HepG2 (cell line): ENCODE measurements around the gene EFNA4. TPM values are rescaled to one million over a fixed set of nuclear protein-coding genes. Genes with fewer than 3 reads are reported as not detected.
A peak's percentile ranks its signal among the peaks of the same experiment; 100 is the strongest.

Source experiments
- ARID2 ChIP-seq: sonication (generic); formaldehyde crosslinking; IDR thresholded peaks from 2 replicates; pipeline ENCODE4 v1.8.1; 2022; ENCODE audit warnings: mild to moderate bottlenecking, missing genetic modification reagents, borderline replicate concordance
- ARNT ChIP-seq: fragments of 450-650 bp; IDR thresholded peaks from 2 replicates; pipeline ENCODE4 v1.6.1; 2017
- DMAP1 ChIP-seq: IDR thresholded peaks from 2 replicates; pipeline ENCODE4 v1.6.1; 2016
- EED ChIP-seq: sonication (generic); formaldehyde crosslinking; IDR thresholded peaks from 2 replicates; pipeline ENCODE4 v1.5.0; 2020; ENCODE audit warnings: mild to moderate bottlenecking, missing genetic modification reagents
- ETV6 ChIP-seq: sonication (generic); formaldehyde crosslinking; conservative IDR thresholded peaks from 2 replicates; pipeline ENCODE4 v1.4.0; 2020; ENCODE audit warnings: missing genetic modification reagents
- ISL2 ChIP-seq: sonication (generic); formaldehyde crosslinking; IDR thresholded peaks from 2 replicates; pipeline ENCODE4 v1.5.0; 2020; ENCODE audit warnings: missing genetic modification reagents
- NCOR1 ChIP-seq: fragments of 200-600 bp; sonication (generic); IDR thresholded peaks from 2 replicates; pipeline ENCODE4 v1.7.0; 2017; ENCODE audit warnings: antibody characterized with exemption, low read length, borderline replicate concordance
- NRL ChIP-seq: sonication (generic); formaldehyde crosslinking; IDR thresholded peaks from 2 replicates; pipeline ENCODE4 v1.5.0; 2020; ENCODE audit warnings: missing genetic modification reagents, mild to moderate bottlenecking, moderate library complexity, borderline replicate concordance
- PHB2 ChIP-seq: fragments of 450-650 bp; IDR thresholded peaks from 2 replicates; pipeline ENCODE4 v1.6.1; 2018; ENCODE audit not compliant: partially characterized antibody
- PHF21A ChIP-seq: sonication (generic); formaldehyde crosslinking; IDR thresholded peaks from 2 replicates; pipeline ENCODE4 v1.5.0; 2020; ENCODE audit warnings: mild to moderate bottlenecking, missing genetic modification reagents
- PLRG1 ChIP-seq: fragments of 450-650 bp; conservative IDR thresholded peaks from 2 replicates; pipeline ENCODE4 v1.6.1; 2016
- POLR2G ChIP-seq: fragments of 200-400 bp; formaldehyde crosslinking; IDR thresholded peaks from 2 replicates; pipeline ENCODE4 v1.6.1; 2018; ENCODE audit warnings: mild to moderate bottlenecking, low read depth, low read length, moderate library complexity
- RCOR2 ChIP-seq: IDR thresholded peaks from 2 replicates; pipeline ENCODE4 v1.6.1; 2016; ENCODE audit warnings: missing biosample characterization, missing genetic modification reagents
- RNF2 ChIP-seq: fragments of 450-650 bp; conservative IDR thresholded peaks from 2 replicates; pipeline ENCODE4 v1.6.1; 2016; ENCODE audit warnings: low read depth
- SAP130 ChIP-seq: IDR thresholded peaks from 2 replicates; pipeline ENCODE4 v1.6.1; 2016; ENCODE audit warnings: low read depth
- SOX13 ChIP-seq, 3 experiments: fragments of 450-650 bp in 1 of 3; sonication (generic) in 1 of 3; formaldehyde crosslinking in 1 of 3; IDR thresholded peaks in 2 of 3; conservative IDR thresholded peaks in 1 of 3; 2 replicates each; pipeline versions ENCODE4 v1.5.0 to v1.6.1; 2016 to 2020; ENCODE audit warnings: antibody characterized with exemption in 1 of 3, mild to moderate bottlenecking in 1 of 3, missing compliant biosample characterization in 1 of 3, missing genetic modification reagents in 1 of 3, moderate library complexity in 1 of 3
- XBP1 ChIP-seq: sonication (generic); formaldehyde crosslinking; IDR thresholded peaks from 2 replicates; pipeline ENCODE4 v1.5.0; 2020; ENCODE audit warnings: missing genetic modification reagents
- ZBTB7B ChIP-seq: sonication (generic); formaldehyde crosslinking; IDR thresholded peaks from 2 replicates; pipeline ENCODE4 v1.4.0; 2020; ENCODE audit warnings: missing genetic modification reagents
- ZIK1 ChIP-seq: sonication (generic); formaldehyde crosslinking; IDR thresholded peaks from 2 replicates; pipeline ENCODE4 v1.5.0; 2020; ENCODE audit warnings: mild to moderate bottlenecking, low read depth, missing genetic modification reagents, borderline replicate concordance
- ZNF296 ChIP-seq: sonication (generic); formaldehyde crosslinking; conservative IDR thresholded peaks from 2 replicates; pipeline ENCODE4 v1.5.0; 2020; ENCODE audit warnings: mild to moderate bottlenecking, missing genetic modification reagents
- ZNF337 ChIP-seq: sonication (generic); formaldehyde crosslinking; IDR thresholded peaks from 2 replicates; pipeline ENCODE4 v1.5.1; 2020; ENCODE audit warnings: missing genetic modification reagents, low read depth, mild to moderate bottlenecking, borderline replicate concordance
- ZNF672 ChIP-seq: sonication (generic); formaldehyde crosslinking; IDR thresholded peaks from 2 replicates; pipeline ENCODE4 v1.8.1; 2022; ENCODE audit warnings: missing genetic modification reagents
- ZNF749 ChIP-seq: sonication (generic); formaldehyde crosslinking; IDR thresholded peaks from 2 replicates; pipeline ENCODE4 v1.8.0; 2022; ENCODE audit warnings: mild to moderate bottlenecking, missing genetic modification reagents, moderate library complexity, borderline replicate concordance
- polyA plus RNA-seq, 8 experiments: library from polyadenylated mRNA; depleted of rRNA in 3 of 8; stranded (reverse) in 7 of 8; unstranded in 1 of 8; fragments of >200 nt; fragmentation: Illumina TruSeq in 4 of 8; extraction: Trizol in 4 of 8; gene quantifications; 2 replicates each; pipeline versions ENCODE4 v1.2.1 to v1.2.3, GENCODE V29; 2011 to 2016; ENCODE audit warnings: low read depth in 4 of 8, missing spikeins in 1 of 8, mixed read lengths in 1 of 8; ENCODE audit not compliant: insufficient read depth in 1 of 8
- total RNA-seq, 5 experiments: library from RNA; depleted of rRNA; stranded (reverse); fragments of >200 nt; fragmentation: Illumina TruSeq; extraction: Trizol; gene quantifications; 2 replicates each; pipeline ENCODE4 v1.2.3, GENCODE V29; 2016; ENCODE audit warnings: low read depth in 1 of 5
- TF ChIP-seq, protein P1 (sequence below): fragments of 450-650 bp; IDR thresholded peaks from 2 replicates; pipeline ENCODE4 v1.6.1; 2016
- TF ChIP-seq, protein P2 (sequence below): sonication (generic); formaldehyde crosslinking; IDR thresholded peaks from 2 replicates; pipeline ENCODE4 v1.4.0; 2020; ENCODE audit warnings: mild to moderate bottlenecking, missing genetic modification reagents, borderline replicate concordance

The EFNA4 gene
- total and polyA plus RNA-seq, 2 of the 13 experiments (the other 11 are each of a cell fraction or from before 2014, with no cell fraction given) = 12.0 to 17.2 TPM

- TF ChIP-seq, protein P1, sequence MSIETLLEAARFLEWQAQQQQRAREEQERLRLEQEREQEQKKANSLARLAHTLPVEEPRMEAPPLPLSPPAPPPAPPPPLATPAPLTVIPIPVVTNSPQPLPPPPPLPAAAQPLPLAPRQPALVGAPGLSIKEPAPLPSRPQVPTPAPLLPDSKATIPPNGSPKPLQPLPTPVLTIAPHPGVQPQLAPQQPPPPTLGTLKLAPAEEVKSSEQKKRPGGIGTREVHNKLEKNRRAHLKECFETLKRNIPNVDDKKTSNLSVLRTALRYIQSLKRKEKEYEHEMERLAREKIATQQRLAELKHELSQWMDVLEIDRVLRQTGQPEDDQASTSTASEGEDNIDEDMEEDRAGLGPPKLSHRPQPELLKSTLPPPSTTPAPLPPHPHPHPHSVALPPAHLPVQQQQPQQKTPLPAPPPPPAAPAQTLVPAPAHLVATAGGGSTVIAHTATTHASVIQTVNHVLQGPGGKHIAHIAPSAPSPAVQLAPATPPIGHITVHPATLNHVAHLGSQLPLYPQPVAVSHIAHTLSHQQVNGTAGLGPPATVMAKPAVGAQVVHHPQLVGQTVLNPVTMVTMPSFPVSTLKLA = no peak
- TF ChIP-seq PHF21A (CRISPR knock-in tag) (peak; percentile 96), ZBTB7B (CRISPR knock-in tag) (peak; percentile 98), ZNF749 (CRISPR knock-in tag) (no peak), PLRG1 (no peak), RCOR2 (CRISPR knock-in tag) (peak; percentile 63; the same call in 1 of the 2 replicates), POLR2G (peak; percentile 58), NRL (CRISPR knock-in tag) (peak; percentile 52; the same call in 1 of the 2 replicates), ZNF337 (CRISPR knock-in tag) (no peak), NCOR1 (no peak), ARID2 (CRISPR knock-in tag) (no peak), ZNF672 (no peak), SAP130 (CRISPR knock-in tag) (peak; percentile 91), SOX13 (IDR thresholded peaks at IDR 0.05) (no peak; the same call in 1 of the 2 replicates), SOX13 (CRISPR knock-in tag; conservative IDR thresholded peaks at IDR 0.05 in 1 of 2, IDR thresholded peaks at IDR 0.05 in 1 of 2) (peak in 1 of 2 experiments; percentile 53; a peak in 2 of 4 replicates), RNF2 (peak; percentile 37; the same call in 1 of the 2 replicates), ISL2 (peak; percentile 66; the same call in 1 of the 2 replicates), PHB2 (no peak), DMAP1 (CRISPR knock-in tag) (peak; percentile 71), EED (CRISPR knock-in tag) (no peak), XBP1 (CRISPR knock-in tag) (no peak; the same call in 1 of the 2 replicates), ZNF296 (CRISPR knock-in tag) (no peak), ARNT (no peak), ETV6 (CRISPR knock-in tag) (peak; percentile 49; the same call in 1 of the 2 replicates), ZIK1 (CRISPR knock-in tag) (peak; percentile 83)
- TF ChIP-seq, protein P2, sequence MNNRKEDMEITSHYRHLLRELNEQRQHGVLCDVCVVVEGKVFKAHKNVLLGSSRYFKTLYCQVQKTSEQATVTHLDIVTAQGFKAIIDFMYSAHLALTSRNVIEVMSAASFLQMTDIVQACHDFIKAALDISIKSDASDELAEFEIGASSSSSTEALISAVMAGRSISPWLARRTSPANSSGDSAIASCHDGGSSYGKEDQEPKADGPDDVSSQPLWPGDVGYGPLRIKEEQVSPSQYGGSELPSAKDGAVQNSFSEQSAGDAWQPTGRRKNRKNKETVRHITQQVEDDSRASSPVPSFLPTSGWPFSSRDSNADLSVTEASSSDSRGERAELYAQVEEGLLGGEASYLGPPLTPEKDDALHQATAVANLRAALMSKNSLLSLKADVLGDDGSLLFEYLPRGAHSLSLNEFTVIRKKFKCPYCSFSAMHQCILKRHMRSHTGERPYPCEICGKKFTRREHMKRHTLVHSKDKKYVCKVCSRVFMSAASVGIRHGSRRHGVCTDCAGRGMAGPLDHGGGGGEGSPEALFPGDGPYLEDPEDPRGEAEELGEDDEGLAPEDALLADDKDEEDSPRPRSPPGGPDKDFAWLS (CRISPR knock-in tag) = no peak
These were observed 46.2 kb upstream of the EFNA4 start (continued) for GRCh38 chr1:155017041-155017945.
